SK-N-SH (cell line): Measurements from ENCODE around the gene DQX1. TPM values are rescaled to one million over a fixed set of nuclear protein-coding genes. Genes with fewer than 3 reads are reported as not detected.
A peak's percentile ranks its signal among the peaks of the same experiment; 100 is the strongest.

Experiments used
- CTCF ChIA-PET: fragments of 300-600, 350-600 bp; formaldehyde crosslinking; extraction: SDS; loops from one replicate; lab custom pipeline; 2021; lab: Yijun Ruan, JAX
- POLR2A ChIA-PET: fragments of 350-600 bp; sonication (Branson Sonifier 250); formaldehyde crosslinking; extraction: SDS; loops from one replicate; lab custom pipeline; 2020; ENCODE audit warnings: antibody characterized with exemption, inconsistent platforms; lab: Yijun Ruan, JAX
- DNase-seq: peaks from one replicate; pipeline ENCODE4 v3.0.0; 2012
- H2AFZ ChIP-seq: fragments of 200-600 bp; sonication (generic); 2 replicates; pipeline ENCODE4 v1.8.1; 2016; ENCODE audit warnings: antibody characterized with exemption, mild to moderate bottlenecking, low read depth
- H3F3A ChIP-seq: fragments of 200-600 bp; sonication (generic); replicated peaks from 2 replicates; pipeline ENCODE3; 2016; ENCODE audit warnings: antibody characterized with exemption, mild to moderate bottlenecking; ENCODE audit not compliant: insufficient read depth
- H3K27ac ChIP-seq, 2 experiments: fragments of 200-500 bp in 1 of 2; fragments of 200-600 bp in 1 of 2; sonication (Bioruptor generic) in 1 of 2; sonication (generic), shearing (Covaris generic) in 1 of 2; 2 replicates each; pipeline versions ENCODE4 v1.5.1 to v1.6.1; 2014 to 2016; ENCODE audit warnings: low read depth in 2 of 2, inconsistent platforms in 1 of 2, low read length in 1 of 2, mild to moderate bottlenecking in 1 of 2, mixed read lengths in 1 of 2
- H3K27me3 ChIP-seq: fragments of 200-600 bp; sonication (generic), shearing (Covaris generic); 2 replicates; pipeline ENCODE4 v1.6.1; 2016; ENCODE audit warnings: mixed run types; ENCODE audit not compliant: insufficient read depth
- H3K36me3 ChIP-seq, 2 experiments: fragments of 200-500 bp in 1 of 2; fragments of 200-600 bp in 1 of 2; sonication (Bioruptor generic) in 1 of 2; sonication (generic) in 1 of 2; replicated peaks in 1 of 2; 2 replicates each; pipeline versions ENCODE3 to v1.5.1; 2014 to 2016; ENCODE audit warnings: low read length in 1 of 2, mild to moderate bottlenecking in 1 of 2; ENCODE audit not compliant: insufficient read depth in 2 of 2, control insufficient read depth in 1 of 2
- H3K4me1 ChIP-seq, 2 experiments: fragments of 200-500 bp in 1 of 2; fragments of 200-600 bp in 1 of 2; sonication (Bioruptor generic) in 1 of 2; sonication (generic), shearing (Covaris generic) in 1 of 2; 2 replicates each; pipeline versions ENCODE4 v1.5.1 to v1.6.1; 2014 to 2016; ENCODE audit warnings: low read depth in 1 of 2, low read length in 1 of 2, mixed run types in 1 of 2; ENCODE audit not compliant: insufficient read depth in 2 of 2, control insufficient read depth in 1 of 2
- H3K4me2 ChIP-seq: fragments of 200-600 bp; sonication (generic), shearing (Covaris generic); 2 replicates; pipeline ENCODE4 v1.6.1; 2017; ENCODE audit warnings: mixed run types
- H3K4me3 ChIP-seq, 2 experiments: fragments of 200-500 bp in 1 of 2; fragments of 200-600 bp in 1 of 2; sonication (Bioruptor generic) in 1 of 2; sonication (generic), shearing (Covaris generic) in 1 of 2; 2 replicates each; pipeline versions ENCODE4 v1.5.1 to v1.8.1; 2014 to 2016; ENCODE audit warnings: low read depth in 2 of 2, inconsistent platforms in 1 of 2, low read length in 1 of 2, mild to moderate bottlenecking in 1 of 2, mixed read lengths in 1 of 2, moderate library complexity in 1 of 2
- H3K79me2 ChIP-seq: fragments of 200-600 bp; sonication (generic); 2 replicates; pipeline ENCODE4 v1.8.1; 2017; ENCODE audit warnings: mild to moderate bottlenecking; ENCODE audit not compliant: insufficient read depth
- H3K9ac ChIP-seq: fragments of 200-600 bp; sonication (generic); 2 replicates; pipeline ENCODE4 v1.6.1; 2017; ENCODE audit warnings: mixed run types
- H3K9me2 ChIP-seq: fragments of 200-600 bp; sonication (generic); 2 replicates; pipeline ENCODE4 v1.6.1; 2017; ENCODE audit warnings: mixed run types
- H3K9me3 ChIP-seq: fragments of 200-600 bp; sonication (generic); 2 replicates; pipeline ENCODE4 v1.6.1; 2017; ENCODE audit warnings: mixed run types, mild to moderate bottlenecking, moderate library complexity
- H4K20me1 ChIP-seq: fragments of 200-600 bp; sonication (generic); 2 replicates; pipeline ENCODE4 v1.6.1; 2017; ENCODE audit warnings: mild to moderate bottlenecking, mixed run types; ENCODE audit not compliant: insufficient read depth
- CTCF ChIP-seq: fragments of 200-600 bp; sonication (generic); IDR thresholded peaks from 2 replicates; pipeline ENCODE4 v1.6.1; 2017; ENCODE audit warnings: antibody characterized with exemption, mild to moderate bottlenecking, moderate library complexity
- ELF1 ChIP-seq: IDR thresholded peaks from 2 replicates; pipeline ENCODE4 v1.4.0; 2012
- EP300 ChIP-seq, 2 experiments: IDR thresholded peaks; 2 replicates each; pipeline versions ENCODE4 v1.4.0 to v1.6.1; 2012; ENCODE audit warnings: borderline replicate concordance in 1 of 2, low read depth in 1 of 2, low read length in 1 of 2
- FOSL2 ChIP-seq: IDR thresholded peaks from 2 replicates; pipeline ENCODE4 v1.4.0; 2012; ENCODE audit warnings: low read depth, mild to moderate bottlenecking, moderate library complexity, borderline replicate concordance
- FOXJ3 ChIP-seq: sonication (generic); formaldehyde crosslinking; IDR thresholded peaks from 2 replicates; pipeline ENCODE4 v1.5.1; 2020; ENCODE audit warnings: mild to moderate bottlenecking, missing genetic modification reagents
- FOXM1 ChIP-seq: IDR thresholded peaks from 2 replicates; pipeline ENCODE4 v1.4.0; 2012; ENCODE audit warnings: low read depth, mild to moderate bottlenecking
- JUND ChIP-seq: IDR thresholded peaks from 2 replicates; pipeline ENCODE4 v1.4.0; 2012
- MXI1 ChIP-seq: IDR thresholded peaks from 2 replicates; pipeline ENCODE4 v1.6.1; 2012; ENCODE audit warnings: mild to moderate bottlenecking, low read depth, low read length, improper control_type of control experiment
- NFIC ChIP-seq: IDR thresholded peaks from 2 replicates; pipeline ENCODE4 v1.4.0; 2012; ENCODE audit warnings: borderline replicate concordance
- NRF1 ChIP-seq: IDR thresholded peaks from 2 replicates; pipeline ENCODE4 v1.6.1; 2012; ENCODE audit warnings: low read depth, mild to moderate bottlenecking, low read length
- RCOR1 ChIP-seq: fragments of 150-350 bp; IDR thresholded peaks from 2 replicates; pipeline ENCODE4 v1.6.1; 2017; ENCODE audit warnings: antibody characterized with exemption, low read length
- RFX5 ChIP-seq: IDR thresholded peaks from 2 replicates; pipeline ENCODE4 v1.6.1; 2012; ENCODE audit warnings: mild to moderate bottlenecking, improper control_type of control experiment, low read length
- RXRA ChIP-seq: IDR thresholded peaks from 2 replicates; pipeline ENCODE4 v1.4.0; 2012; ENCODE audit warnings: low read depth, mild to moderate bottlenecking, borderline replicate concordance
- TCF12 ChIP-seq: IDR thresholded peaks from 2 replicates; pipeline ENCODE4 v1.4.0; 2012
- TEAD4 ChIP-seq: IDR thresholded peaks from 2 replicates; pipeline ENCODE4 v1.4.0; 2012; ENCODE audit warnings: mild to moderate bottlenecking, borderline replicate concordance; ENCODE audit not compliant: insufficient read depth
- WGBS: methylation state at CpG from one replicate; pipeline ENCODE4 v1.1.6; 2017; ENCODE audit warnings: low lambda C conversion rate; 5-methylcytosine and 5-hydroxymethylcytosine counted together
- polyA plus RNA-seq, 3 experiments: library from polyadenylated mRNA; depleted of rRNA; stranded (reverse); fragments of >200 nt; gene quantifications; 2 replicates each; pipeline ENCODE4 v1.2.3, GENCODE V29; 2012

The DQX1 gene
- polyA plus RNA-seq, 1 of the 3 experiments (the other 2 are of a cell fraction) = 1.6 TPM

- peak; percentile 87; the same call in 1 of the 2 replicates for TF ChIP-seq MXI1
- TF ChIP-seq CTCF = peak; percentile 53
- TF ChIP-seq RXRA = no peak
- TF ChIP-seq FOSL2 = no peak
- no peak for TF ChIP-seq JUND
- peak; percentile 97 for TF ChIP-seq NRF1
- no peak for TF ChIP-seq FOXM1
- no peak for TF ChIP-seq TEAD4
- TF ChIP-seq RFX5 = peak; percentile 62; the same call in 1 of the 2 replicates
- no peak for TF ChIP-seq EP300 (IDR thresholded peaks at IDR 0.05; ENCODE audit: borderline replicate concordance in 1 of 2, low read depth in 1 of 2, low read length in 1 of 2)
- no peak for TF ChIP-seq RCOR1
- TF ChIP-seq FOXJ3 (CRISPR knock-in tag) = no peak
Measured at GRCh38 chr2:74507145-74507925, 18.7 kb downstream of the DQX1 start, which contains the start of gene PCGF1 (continued).

GRCh38 chr2:74505448-74506246 lies 20.4 kb downstream of the DQX1 start:
- Histone ChIP-seq H3K4me3 (peak overlapping the region; percentile 21 to 84; a peak in 3 of 4 replicates), H3K79me2 (peaks cover 17% of the 10 kb centered on the region; the same call in 1 of the 2 replicates), H3K9ac (peak overlapping the region; percentile 43), H3K4me2 (peak overlapping the region; percentile 96), H3K4me1 (peaks cover 19 to 37% of the 10 kb centered on the region in 2 experiments; a peak in 3 of 4 replicates), H4K20me1 (no peaks in the 10 kb centered on the region), H3K9me3 (no peaks in the 10 kb centered on the region), H3K27ac (no peak overlapping the region), H3K36me3 (peaks cover 15 to 20% of the 10 kb centered on the region in 2 experiments), H3K9me2 (no peaks in the 10 kb centered on the region), H3F3A (peaks cover 28% of the 10 kb centered on the region), H2AFZ (no peak overlapping the region), H3K27me3 (no peaks in the 10 kb centered on the region)
- POLR2A ChIA-PET = interaction anchor here (0.7 to 0.9 kb wide), 2 partner anchors 16 to 17 kb away, joined by 3 read pairs; no protein-coding TSS in a partner anchor
- 88% methylated on average over 14 of the region's 14 CpGs for WGBS
- no peak for TF ChIP-seq TCF12
- TF ChIP-seq MXI1 = no peak
- TF ChIP-seq NFIC = no peak
- no peak for TF ChIP-seq JUND
- TF ChIP-seq ELF1 = no peak
- no peak for DNase-seq
- CTCF ChIA-PET = interaction anchor here (1.3 to 7.5 kb wide), 4 partner anchors 12 to 31 kb away, joined by 3 to 80 read pairs (median 32); partner anchors contain the start of genes AUP1, CCDC142, HTRA2 and TTC31
